ENCODE results near the gene PDE4C.

Gene PDE4C

DNA sequence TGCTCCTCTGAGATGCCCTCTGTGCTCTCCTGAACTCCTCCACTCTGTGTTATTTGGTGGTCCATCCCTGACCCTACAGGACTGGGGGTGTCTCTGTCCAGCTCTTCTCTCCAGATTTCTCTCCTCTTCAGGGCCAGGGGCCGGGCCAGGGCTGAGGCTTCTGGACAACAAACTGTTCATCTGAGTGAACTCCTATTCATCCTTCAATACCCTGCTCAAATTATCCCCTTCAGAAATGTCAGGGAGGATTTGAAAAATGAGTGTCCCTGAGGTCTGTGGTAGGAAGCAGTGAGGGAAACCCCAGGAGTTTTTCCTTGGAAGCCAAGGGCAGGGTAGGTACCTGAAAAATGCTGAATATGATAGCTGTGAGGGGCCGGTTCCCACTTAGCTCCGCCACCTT is 7.6 kb downstream of the PDE4C start:
- no peak overlapping the region for H3K4me3 ChIP-seq (IDR thresholded peaks at IDR 0.05; ENCODE audit: insufficient read depth, low read depth, low read length)
- peaks cover 80% of the 10 kb centered on the region for H3K27me3 ChIP-seq (ENCODE audit: insufficient read depth, low read depth)
- H3K27ac ChIP-seq, result no peak overlapping the region
- no peaks in the 10 kb centered on the region for H3K4me1 ChIP-seq (ENCODE audit: low read depth, poor library complexity, severe bottlenecking)
- no peak overlapping the region for H2AFZ ChIP-seq (ENCODE audit: low read depth)
- no peaks in the 10 kb centered on the region for H3K79me2 ChIP-seq (ENCODE audit: insufficient read depth, low read depth)
- H3K9ac ChIP-seq, result no peak overlapping the region
- TF ChIP-seq, protein P1, sequence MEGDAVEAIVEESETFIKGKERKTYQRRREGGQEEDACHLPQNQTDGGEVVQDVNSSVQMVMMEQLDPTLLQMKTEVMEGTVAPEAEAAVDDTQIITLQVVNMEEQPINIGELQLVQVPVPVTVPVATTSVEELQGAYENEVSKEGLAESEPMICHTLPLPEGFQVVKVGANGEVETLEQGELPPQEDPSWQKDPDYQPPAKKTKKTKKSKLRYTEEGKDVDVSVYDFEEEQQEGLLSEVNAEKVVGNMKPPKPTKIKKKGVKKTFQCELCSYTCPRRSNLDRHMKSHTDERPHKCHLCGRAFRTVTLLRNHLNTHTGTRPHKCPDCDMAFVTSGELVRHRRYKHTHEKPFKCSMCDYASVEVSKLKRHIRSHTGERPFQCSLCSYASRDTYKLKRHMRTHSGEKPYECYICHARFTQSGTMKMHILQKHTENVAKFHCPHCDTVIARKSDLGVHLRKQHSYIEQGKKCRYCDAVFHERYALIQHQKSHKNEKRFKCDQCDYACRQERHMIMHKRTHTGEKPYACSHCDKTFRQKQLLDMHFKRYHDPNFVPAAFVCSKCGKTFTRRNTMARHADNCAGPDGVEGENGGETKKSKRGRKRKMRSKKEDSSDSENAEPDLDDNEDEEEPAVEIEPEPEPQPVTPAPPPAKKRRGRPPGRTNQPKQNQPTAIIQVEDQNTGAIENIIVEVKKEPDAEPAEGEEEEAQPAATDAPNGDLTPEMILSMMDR (conservative IDR thresholded peaks at IDR 0.05; ENCODE audit: low read depth, low read length), result no peak
- H3K36me3 ChIP-seq (ENCODE audit: insufficient read depth), result no peaks in the 10 kb centered on the region
- no peaks in the 10 kb centered on the region for H4K20me1 ChIP-seq (ENCODE audit: insufficient read depth)
- H3K4me2 ChIP-seq, result no peak overlapping the region

DNA sequence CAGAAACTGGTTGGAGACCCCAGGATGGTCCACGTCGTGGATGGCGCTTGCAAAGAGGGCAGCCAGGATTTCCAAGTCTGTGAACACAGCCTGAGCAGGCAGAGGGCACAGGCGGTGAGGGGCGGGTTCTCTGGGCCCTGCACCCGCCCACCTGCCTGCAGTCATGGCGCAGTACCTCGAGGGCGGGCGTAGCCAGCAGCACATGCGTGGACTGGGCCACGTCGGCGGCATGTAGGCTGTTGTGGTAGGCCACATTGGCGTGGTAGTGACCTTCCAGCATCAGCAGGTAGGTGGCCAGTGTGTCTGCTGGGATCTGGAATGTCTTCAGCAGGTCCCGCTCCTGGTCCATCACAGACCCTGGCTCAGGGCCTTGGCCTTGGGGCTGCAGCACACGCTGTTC is 8.1 kb downstream of the PDE4C start:
- Histone ChIP-seq H3K27ac (no peak overlapping the region), H3K27me3 (ENCODE audit: insufficient read depth, low read depth) (peaks cover 82% of the 10 kb centered on the region), H3K9ac (no peak overlapping the region), H4K20me1 (ENCODE audit: insufficient read depth) (no peaks in the 10 kb centered on the region), H3K4me1 (ENCODE audit: low read depth, poor library complexity, severe bottlenecking) (no peaks in the 10 kb centered on the region), H2AFZ (ENCODE audit: low read depth) (no peak overlapping the region), H3K4me3 (IDR thresholded peaks at IDR 0.05; ENCODE audit: insufficient read depth, low read depth, low read length) (no peak overlapping the region), H3K4me2 (no peak overlapping the region), H3K36me3 (ENCODE audit: insufficient read depth) (no peaks in the 10 kb centered on the region), H3K79me2 (ENCODE audit: insufficient read depth, low read depth) (no peaks in the 10 kb centered on the region)
- TF ChIP-seq, protein P1 (conservative IDR thresholded peaks at IDR 0.05; ENCODE audit: low read depth, low read length), result no peak

DNA sequence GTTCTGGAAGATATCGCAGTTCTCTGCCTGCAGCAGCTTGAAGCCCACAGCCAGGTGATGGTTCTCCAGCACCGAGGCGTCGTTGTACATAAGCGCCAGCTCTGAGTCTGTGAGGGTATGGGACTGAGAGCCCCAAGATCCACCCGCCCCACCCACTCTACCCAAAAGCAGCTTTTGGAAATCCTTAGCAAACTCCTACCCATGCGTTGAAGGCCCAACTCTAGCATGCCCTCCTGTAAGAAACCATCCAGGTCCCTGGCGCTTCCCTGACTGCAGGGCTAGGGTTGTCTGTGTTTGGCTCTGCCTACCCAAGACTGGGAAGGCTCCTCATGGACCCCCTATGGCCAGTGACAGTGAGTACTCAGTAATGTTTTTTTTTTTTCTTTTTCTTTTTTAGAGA is 9.4 kb downstream of the PDE4C start:
- no peak overlapping the region for H3K4me2 ChIP-seq

DNA sequence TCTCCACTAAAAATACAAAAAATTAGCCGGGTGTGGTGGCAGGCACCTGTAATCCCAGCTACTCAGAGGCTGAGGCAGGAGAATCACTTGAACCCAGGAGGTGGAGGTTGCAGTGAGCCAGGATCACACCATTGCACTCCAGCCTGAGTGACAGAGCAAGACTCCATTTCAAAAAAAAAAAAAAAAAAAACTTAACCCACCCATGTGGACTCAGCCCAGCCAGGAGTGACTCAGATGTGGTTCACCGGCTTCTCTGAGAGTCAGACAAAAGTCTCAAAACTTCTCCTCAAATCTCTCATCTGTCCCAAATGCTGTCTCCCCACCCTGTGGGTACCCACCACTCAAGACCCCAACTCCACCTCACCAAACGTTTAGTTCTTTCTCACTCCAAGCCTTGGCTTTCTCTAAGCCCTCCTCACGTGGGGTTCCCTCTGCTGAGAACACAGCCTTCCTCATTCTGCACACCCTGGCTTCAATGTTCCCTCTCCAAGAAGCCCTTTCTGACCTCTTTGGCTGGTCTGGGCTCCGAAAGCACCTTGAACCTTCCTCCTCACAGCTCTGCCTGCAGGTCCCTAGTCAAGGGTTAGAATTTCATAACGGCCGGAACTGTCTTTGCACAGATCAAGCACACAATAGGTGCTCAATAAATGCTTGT is 11.3 kb downstream of the PDE4C start:
- H3K36me3 ChIP-seq (ENCODE audit: insufficient read depth), result no peaks in the 10 kb centered on the region
- TF ChIP-seq, protein P1 (conservative IDR thresholded peaks at IDR 0.05; ENCODE audit: low read depth, low read length), result no peak
- no peak overlapping the region for H3K4me2 ChIP-seq
- H3K79me2 ChIP-seq (ENCODE audit: insufficient read depth, low read depth), result no peaks in the 10 kb centered on the region
- H3K27me3 ChIP-seq (ENCODE audit: insufficient read depth, low read depth), result peaks cover 93% of the 10 kb centered on the region
- no peaks in the 10 kb centered on the region for H3K4me1 ChIP-seq (ENCODE audit: low read depth, poor library complexity, severe bottlenecking)
- H3K27ac ChIP-seq, result no peak overlapping the region
- no peaks in the 10 kb centered on the region for H4K20me1 ChIP-seq (ENCODE audit: insufficient read depth)
- no peak overlapping the region for H2AFZ ChIP-seq (ENCODE audit: low read depth)
- H3K4me3 ChIP-seq (IDR thresholded peaks at IDR 0.05; ENCODE audit: insufficient read depth, low read depth, low read length), result no peak overlapping the region
- no peak overlapping the region for H3K9ac ChIP-seq

More for the DNA sequence above, 9.4 kb downstream of the PDE4C start:
- Histone ChIP-seq H3K27ac (no peak overlapping the region), H4K20me1 (ENCODE audit: insufficient read depth) (no peaks in the 10 kb centered on the region), H3K36me3 (ENCODE audit: insufficient read depth) (no peaks in the 10 kb centered on the region), H2AFZ (ENCODE audit: low read depth) (no peak overlapping the region), H3K4me1 (ENCODE audit: low read depth, poor library complexity, severe bottlenecking) (no peaks in the 10 kb centered on the region), H3K27me3 (ENCODE audit: insufficient read depth, low read depth) (peaks cover 85% of the 10 kb centered on the region), H3K9ac (no peak overlapping the region), H3K79me2 (ENCODE audit: insufficient read depth, low read depth) (no peaks in the 10 kb centered on the region), H3K4me3 (IDR thresholded peaks at IDR 0.05; ENCODE audit: insufficient read depth, low read depth, low read length) (no peak overlapping the region)
- TF ChIP-seq, protein P1 (conservative IDR thresholded peaks at IDR 0.05; ENCODE audit: low read depth, low read length), result no peak
